Omental fat pad (tissue), 4 donors: ENCODE results near the gene CYTH3. TPM values are rescaled to one million over a fixed set of nuclear protein-coding genes. Genes with fewer than 3 reads are reported as not detected.

Experiments used
- ATAC-seq: fragments of 150-250 bp; one replicate; pipeline ENCODE4 v1.9.1; 2016; ENCODE audit warnings: mild to moderate bottlenecking, moderate library complexity; ENCODE audit not compliant: low FRiP score
- DNase-seq: peaks from one replicate; pipeline ENCODE4 v3.0.0-alpha.2; 2019; ENCODE audit warnings: low spot score
- total RNA-seq, 4 donors: library from RNA; depleted of rRNA; stranded (reverse); fragments of >200 nt; gene quantifications; one replicate each; pipeline ENCODE4 v1.1.0, GENCODE V29; 2016
- TF ChIP-seq, protein P1 (sequence below), 3 donors: fragments of 450-650 bp; IDR thresholded peaks; one replicate each; pipeline ENCODE4 v1.5.1; 2016 to 2017; ENCODE audit warnings: antibody characterized with exemption in 3 of 3, mild to moderate bottlenecking in 3 of 3, moderate library complexity in 2 of 3

The CYTH3 gene
- total RNA-seq, 4 donors from 2014 or later = 34.2 to 87.0 (median 60.2) TPM

DNA sequence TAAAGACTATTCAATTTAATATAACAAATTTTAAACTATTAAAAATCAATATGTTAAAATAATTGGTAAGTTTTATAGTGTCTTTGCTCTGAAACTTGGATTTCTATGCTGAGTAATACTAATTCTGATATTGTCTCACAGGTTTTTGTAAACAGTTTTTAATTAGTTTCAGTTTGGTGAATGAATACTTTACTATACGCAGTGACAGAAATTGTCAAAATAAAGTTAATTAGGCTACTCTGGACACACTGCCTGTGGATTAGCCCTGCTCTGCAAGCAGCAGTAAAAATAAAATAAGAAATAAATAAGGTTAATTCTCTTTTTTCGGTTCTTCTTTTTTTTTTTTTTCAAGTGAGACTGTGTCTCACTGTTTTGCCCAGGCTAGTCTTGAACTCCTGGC lies 135.9 kb downstream of the CYTH3 start:
- TF ChIP-seq, protein P1, sequence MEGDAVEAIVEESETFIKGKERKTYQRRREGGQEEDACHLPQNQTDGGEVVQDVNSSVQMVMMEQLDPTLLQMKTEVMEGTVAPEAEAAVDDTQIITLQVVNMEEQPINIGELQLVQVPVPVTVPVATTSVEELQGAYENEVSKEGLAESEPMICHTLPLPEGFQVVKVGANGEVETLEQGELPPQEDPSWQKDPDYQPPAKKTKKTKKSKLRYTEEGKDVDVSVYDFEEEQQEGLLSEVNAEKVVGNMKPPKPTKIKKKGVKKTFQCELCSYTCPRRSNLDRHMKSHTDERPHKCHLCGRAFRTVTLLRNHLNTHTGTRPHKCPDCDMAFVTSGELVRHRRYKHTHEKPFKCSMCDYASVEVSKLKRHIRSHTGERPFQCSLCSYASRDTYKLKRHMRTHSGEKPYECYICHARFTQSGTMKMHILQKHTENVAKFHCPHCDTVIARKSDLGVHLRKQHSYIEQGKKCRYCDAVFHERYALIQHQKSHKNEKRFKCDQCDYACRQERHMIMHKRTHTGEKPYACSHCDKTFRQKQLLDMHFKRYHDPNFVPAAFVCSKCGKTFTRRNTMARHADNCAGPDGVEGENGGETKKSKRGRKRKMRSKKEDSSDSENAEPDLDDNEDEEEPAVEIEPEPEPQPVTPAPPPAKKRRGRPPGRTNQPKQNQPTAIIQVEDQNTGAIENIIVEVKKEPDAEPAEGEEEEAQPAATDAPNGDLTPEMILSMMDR (IDR thresholded peaks at IDR 0.05) = no peak
- ATAC-seq (no peak), DNase-seq (no peak)

DNA sequence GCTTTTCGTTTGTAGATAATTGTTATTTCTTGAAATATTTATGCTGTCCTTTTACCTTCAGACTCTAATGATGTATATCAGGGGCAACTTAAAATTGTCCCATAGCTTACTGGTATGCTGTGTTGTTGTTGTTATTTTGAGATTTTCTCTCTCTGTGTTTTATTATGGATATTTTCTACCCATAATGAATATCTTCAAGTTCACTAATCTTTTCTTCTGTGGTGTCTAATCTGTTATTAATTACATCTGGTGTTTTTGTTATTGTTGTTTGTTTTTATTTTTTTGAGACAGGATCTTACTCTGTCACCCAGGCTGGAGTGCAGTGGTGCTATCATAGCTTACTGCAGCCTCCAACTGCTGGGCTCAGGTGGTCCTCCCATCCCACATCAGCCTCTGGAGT lies 139.2 kb downstream of the CYTH3 start:
- DNase-seq (no peak), ATAC-seq (no peak)
- TF ChIP-seq, protein P1 (IDR thresholded peaks at IDR 0.05) = no peak

DNA sequence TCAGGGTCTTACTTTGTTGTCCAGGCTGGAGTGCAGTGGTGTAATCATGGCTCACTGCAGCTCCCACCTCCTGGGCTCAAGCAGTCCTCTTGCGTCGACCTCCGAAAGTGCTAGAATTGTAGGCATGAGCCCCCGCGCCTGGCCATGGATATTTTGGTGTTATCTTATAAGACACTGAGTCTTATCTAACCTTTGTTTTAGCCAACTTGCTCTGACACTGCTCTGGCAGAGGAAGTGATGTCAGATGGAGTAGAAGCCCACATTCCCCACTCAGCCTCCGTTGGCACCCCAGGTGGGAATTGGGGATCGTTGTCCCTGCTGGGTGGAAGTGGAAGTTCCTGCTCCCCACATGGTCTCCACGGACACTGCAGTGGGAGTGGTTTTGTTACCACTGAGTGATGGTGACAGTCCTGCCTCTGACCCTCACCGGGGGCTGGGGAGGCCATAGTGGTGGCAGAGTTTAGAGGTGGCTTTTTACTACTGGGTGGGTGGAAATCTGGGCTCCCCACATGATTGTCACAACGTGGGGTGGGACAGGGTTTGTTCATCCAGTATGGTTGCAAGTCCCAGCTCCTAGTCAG lies 142.3 kb downstream of the CYTH3 start:
- ATAC-seq (no peak), DNase-seq (no peak)
- TF ChIP-seq, protein P1 (IDR thresholded peaks at IDR 0.05) = no peak

DNA sequence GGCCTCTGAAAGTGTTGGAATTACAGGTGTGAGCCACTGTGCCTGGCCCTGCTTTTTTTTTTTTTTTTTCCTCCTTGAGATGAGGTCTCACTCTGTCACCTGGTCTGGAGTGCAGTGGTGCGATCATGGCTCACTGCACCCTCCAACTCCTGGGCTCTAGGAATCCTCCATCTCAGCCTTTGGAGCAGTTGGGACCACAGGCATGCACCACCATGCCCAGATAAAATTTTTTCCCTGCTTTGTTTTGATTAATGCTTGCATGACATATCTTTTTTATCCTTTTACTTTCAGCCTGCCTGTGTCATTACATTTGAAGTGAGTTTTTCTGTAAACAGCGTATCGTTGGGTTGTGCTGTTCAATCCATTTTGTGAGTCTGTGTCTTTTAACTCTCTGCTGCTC lies 144.2 kb downstream of the CYTH3 start:
- TF ChIP-seq, protein P1 (IDR thresholded peaks at IDR 0.05) = no peak
- DNase-seq (no peak), ATAC-seq (no peak)

DNA sequence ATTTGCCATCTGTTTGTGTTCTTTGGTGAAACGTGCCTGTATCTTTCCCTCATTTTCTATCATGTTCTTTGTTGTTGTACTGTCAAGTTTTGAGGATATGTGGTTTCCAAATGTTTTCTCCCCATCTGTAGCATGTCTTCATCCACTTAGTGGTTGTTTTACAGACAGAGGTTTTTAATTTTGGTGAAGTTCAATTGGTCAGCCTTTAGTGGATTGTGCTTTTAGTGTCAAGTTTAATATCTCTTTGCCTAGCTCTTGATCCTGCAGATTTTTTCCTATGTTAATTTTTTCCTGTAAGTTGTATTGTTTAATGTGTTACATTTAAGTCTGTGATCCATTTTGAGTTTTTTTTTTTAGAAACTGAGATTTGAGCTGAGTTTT lies 145.3 kb downstream of the CYTH3 start:
- DNase-seq (no peak), ATAC-seq (no peak)
- TF ChIP-seq, protein P1 (IDR thresholded peaks at IDR 0.05) = no peak

DNA sequence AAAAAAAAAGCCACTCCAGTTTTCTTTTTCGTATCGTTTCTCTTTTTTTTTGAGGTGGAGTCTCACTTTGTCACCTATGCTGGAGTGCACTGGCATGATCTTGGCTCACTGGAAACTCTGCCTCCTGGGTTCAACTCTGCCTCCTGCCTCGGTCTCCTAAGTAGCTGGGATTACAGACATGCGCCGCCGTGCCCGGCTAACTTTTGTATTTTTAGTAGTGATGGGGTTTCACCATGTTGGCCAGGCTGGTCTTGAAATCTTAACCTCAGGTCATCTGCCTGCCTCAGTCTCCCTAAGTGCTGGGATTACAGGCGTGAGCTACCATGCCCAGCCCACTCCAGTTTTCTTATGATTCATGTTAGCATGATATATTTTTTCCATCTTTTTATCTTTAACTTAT lies 148.6 kb downstream of the CYTH3 start:
- DNase-seq (no peak), ATAC-seq (no peak)
- TF ChIP-seq, protein P1 (IDR thresholded peaks at IDR 0.05) = no peak

DNA sequence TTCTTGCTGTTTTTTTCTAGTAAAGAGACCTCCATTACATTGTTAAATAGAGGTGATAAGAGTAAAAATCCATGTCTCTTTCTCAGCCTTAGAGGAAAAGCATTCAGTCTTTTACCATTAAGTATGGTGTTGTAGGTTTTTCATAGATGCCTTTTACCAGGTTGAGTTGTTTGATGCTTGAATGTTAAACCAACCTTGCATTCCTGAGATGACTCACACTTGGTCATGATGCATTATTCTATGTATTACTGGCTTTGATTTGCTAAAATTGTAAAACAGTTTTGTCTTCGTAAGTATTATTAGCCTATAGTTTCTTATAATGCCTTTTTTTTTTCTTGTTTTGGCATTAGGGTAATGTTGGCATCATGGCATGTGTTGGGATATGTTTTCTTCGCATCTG lies 151.3 kb downstream of the CYTH3 start:
- ATAC-seq = no peak
- no peak for DNase-seq
- TF ChIP-seq, protein P1 (IDR thresholded peaks at IDR 0.05) = no peak
